GM21367 (cell line): ENCODE data around the gene LCE5A.
"Not testable (repeated sequence)": the region's sequence is repeated elsewhere in the genome, so short reads cannot be mapped to it uniquely, and the experiment has no call there.

ENCODE experiments used
- ATAC-seq: cut with Tn5 transposase; IDR thresholded peaks from one replicate; pipeline ENCODE4 v1.9.1; 2021; ENCODE audit not compliant: unreplicated experiment

LCE5A gene

GRCh38 chr1:152515434-152515783 is 4.8 kb downstream of the LCE5A start:
- no peak for ATAC-seq

- no peak for ATAC-seq
These were observed 5.5 kb downstream of the LCE5A start for GRCh38 chr1:152516082-152516481.

DNA sequence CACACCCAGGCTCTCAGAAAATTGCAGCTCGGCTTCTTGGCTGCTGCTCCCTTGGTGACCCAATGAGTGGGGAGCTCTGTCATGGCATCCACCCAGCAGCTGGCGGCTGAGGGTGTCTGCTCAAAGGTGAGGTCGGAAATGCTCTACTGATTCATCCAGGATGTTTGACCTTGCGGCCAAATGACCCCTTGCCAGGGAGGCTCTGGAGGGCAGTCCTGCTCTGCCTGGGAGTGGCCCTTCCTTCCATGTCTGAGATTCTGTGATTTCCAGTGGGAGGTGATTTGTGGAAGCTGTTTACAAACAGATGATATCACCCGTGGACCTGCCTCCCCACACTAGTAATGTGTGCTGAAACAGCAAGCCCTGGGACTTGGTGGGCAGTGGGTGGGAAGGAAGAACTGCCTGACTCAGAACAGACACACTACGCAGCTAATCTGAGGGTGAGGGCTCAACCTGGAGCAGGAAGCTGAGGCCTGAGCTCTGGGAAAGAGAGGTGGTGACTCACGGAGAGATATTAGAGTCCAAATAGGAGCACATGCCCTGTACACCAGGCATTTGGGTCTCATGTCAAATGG is 6.7 kb downstream of the LCE5A start:
- no peak for ATAC-seq

- ATAC-seq: no peak
These were observed 9.2 kb downstream of the LCE5A start for GRCh38 chr1:152519851-152520250.

DNA sequence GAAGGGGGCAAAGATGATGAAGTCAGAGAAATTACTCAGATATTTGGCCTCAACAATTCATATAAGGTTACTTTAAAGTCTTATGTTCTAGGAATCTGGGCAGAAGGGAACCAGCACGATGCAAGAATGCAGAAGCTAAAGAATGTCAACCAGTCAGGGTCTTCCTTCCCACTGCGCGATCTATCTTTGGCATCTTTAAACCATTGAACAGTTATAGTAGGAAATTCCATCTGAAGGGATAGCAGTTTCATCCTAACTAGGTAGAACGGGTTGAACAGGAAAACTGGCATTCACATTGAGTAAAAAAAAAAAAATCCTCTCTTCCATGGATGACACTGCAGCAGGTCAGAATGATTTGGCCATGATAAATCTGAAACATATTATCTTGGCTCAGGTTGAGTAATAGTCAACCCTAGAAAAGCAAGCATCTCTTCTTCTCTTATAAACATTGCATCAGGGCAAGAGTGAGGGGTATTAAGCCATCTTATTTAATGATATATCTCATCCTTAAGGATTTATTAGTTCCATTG is 10.0 kb downstream of the LCE5A start:
- no peak for ATAC-seq

DNA sequence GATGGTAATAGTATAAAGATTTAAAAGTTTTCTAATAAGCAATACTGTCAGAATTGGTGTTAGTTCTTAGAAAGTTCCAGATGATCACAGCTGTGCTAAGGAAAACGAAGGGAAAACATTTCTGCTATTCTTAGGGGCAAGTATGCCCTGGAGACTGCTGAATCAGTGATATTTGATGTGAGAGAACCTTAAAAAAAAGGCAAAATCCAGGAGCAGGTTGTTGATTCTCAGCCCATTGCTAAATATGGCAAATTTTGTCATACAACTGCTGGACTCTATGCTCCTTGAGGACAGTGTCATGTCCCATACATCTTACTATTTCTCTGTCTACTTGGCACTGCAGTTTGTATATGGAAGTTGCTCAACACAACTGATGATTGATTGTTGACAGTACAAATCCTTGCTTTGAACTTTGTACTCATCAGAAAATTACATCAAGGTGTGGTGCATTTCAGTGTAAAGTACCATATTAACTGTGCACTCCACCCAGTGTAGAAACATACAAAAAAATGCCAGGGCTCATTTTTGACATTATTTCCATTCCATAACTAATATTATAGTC is 14.6 kb downstream of the LCE5A start:
- no peak for ATAC-seq

GRCh38 chr1:152533327-152533938 is 22.8 kb downstream of the LCE5A start:
- no peak for ATAC-seq

- no peak for ATAC-seq
These were observed 25.2 kb downstream of the LCE5A start for GRCh38 chr1:152535774-152536173.

DNA sequence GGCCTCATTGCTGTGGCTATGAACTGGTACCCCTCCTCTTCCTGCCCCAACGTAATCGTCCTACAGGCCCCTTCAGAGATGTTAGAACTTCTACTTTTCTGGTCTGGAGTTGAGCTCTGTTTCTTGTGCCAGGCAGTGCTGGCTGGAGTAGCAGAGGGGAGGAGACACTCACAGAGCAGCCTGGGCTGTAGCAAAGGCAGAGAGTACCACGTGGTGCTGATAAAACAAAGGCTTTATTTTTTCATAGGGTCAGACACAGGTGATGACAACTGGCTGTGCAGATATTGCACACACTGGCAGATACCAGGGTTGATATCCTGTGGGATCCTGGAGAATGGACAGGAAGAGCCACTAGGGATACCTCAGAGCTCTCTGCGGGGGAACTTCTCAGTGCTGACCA is 26.9 kb downstream of the LCE5A start:
- no peak for ATAC-seq

- no peak for ATAC-seq
These were observed 29.3 kb downstream of the LCE5A start for GRCh38 chr1:152539901-152540300.

DNA sequence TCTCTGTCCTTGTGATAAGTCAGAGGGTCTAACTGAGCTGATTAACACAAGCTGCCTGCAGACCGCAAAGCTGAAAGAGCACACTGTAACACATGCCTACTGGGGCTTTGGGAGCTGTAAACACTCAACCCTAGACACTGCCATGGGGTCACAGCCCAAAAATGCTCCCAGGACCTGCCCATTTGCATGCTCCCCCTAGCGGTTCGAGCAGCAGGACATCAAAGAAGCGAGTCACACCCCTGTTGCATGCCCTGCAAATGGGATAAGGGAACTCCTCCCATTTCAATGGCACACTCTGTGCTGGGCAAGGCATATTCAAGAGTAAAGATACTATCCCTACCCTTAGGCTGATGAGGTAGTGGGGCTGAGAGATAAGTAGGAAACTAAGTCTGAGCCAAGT is 33.2 kb downstream of the LCE5A start:
- ATAC-seq: no peak

DNA sequence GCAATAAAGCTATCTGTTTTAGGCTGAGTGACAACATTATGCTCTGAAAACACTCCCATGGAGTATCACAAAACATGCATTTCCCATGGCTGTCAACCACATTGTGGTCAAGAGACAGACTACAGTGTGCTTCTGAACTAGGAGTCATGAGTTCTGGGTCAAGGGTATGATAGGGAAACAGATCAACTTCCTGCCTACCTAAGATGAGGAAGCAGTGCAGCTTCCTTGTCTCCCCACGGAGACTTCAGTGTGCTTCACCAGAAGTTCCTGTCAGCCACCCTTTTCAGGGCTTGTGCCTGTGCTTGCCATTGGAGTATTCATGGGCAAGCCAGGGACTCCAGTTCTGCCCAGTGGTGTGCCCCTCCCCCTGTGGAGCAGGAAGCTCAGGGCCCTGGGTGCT is 36.1 kb downstream of the LCE5A start:
- no peak for ATAC-seq

GRCh38 chr1:152548358-152548757 is 37.8 kb downstream of the LCE5A start:
- ATAC-seq: not testable (repeated sequence)
